Naive B cell (primary cell): ENCODE data around the gene ANKRD53. TPM values are rescaled to one million over a fixed set of nuclear protein-coding genes. Genes with fewer than 3 reads are reported as not detected.

Experiments used
- ATAC-seq, 2 donors: fragments of 150-1000 bp; cut with Tn5 transposase; 2 replicates each; pipeline ENCODE4 v1.10.0; 2021; ENCODE audit warnings: low read depth in 2 of 2, mild to moderate bottlenecking in 2 of 2, moderate library complexity in 2 of 2
- DNase-seq: peaks from one replicate; pipeline ENCODE4 v3.0.0; 2022
- H3K27ac Mint-ChIP-seq, 6 donors: one replicate each; pipeline ENCODE4 v1.8.0; 2020 to 2022; ENCODE audit warnings: mild to moderate bottlenecking in 6 of 6, mixed read lengths in 6 of 6, moderate library complexity in 5 of 6, inconsistent platforms in 2 of 6
- H3K27me3 Mint-ChIP-seq, 3 donors: one replicate each; pipeline ENCODE4 v1.8.0; 2021 to 2022; ENCODE audit warnings: mixed read lengths in 3 of 3, mild to moderate bottlenecking in 1 of 3
- H3K36me3 Mint-ChIP-seq, 2 donors: one replicate each; pipeline ENCODE4 v1.8.0; 2020 to 2022; ENCODE audit warnings: mixed read lengths in 2 of 2, inconsistent platforms in 1 of 2, mild to moderate bottlenecking in 1 of 2
- H3K4me1 Mint-ChIP-seq, 3 donors: one replicate each; pipeline ENCODE4 v1.8.0; 2020 to 2022; ENCODE audit warnings: mixed read lengths in 3 of 3, inconsistent platforms in 1 of 3, mild to moderate bottlenecking in 1 of 3, moderate library complexity in 1 of 3
- H3K4me3 Mint-ChIP-seq, 8 donors: one replicate each; pipeline ENCODE4 v1.8.0; 2020 to 2022; ENCODE audit warnings: mild to moderate bottlenecking in 8 of 8, mixed read lengths in 8 of 8, moderate library complexity in 8 of 8, inconsistent platforms in 2 of 8
- H3K9me3 Mint-ChIP-seq, 7 donors: one replicate each; pipeline ENCODE4 v1.8.0; 2020 to 2022; ENCODE audit warnings: mixed read lengths in 7 of 7, mild to moderate bottlenecking in 5 of 7, inconsistent platforms in 2 of 7, moderate library complexity in 1 of 7
- polyA plus RNA-seq, 6 donors: library from polyadenylated mRNA; unstranded; fragments of 300-500 nt; fragmentation: Illumina TruSeq; gene quantifications; one replicate each; pipeline ENCODE4 v1.2.3, GENCODE V29; 2021; ENCODE audit warnings: low read depth in 6 of 6

ANKRD53 gene
- polyA plus RNA-seq, 6 donors from 2014 or later: not detected

DNA sequence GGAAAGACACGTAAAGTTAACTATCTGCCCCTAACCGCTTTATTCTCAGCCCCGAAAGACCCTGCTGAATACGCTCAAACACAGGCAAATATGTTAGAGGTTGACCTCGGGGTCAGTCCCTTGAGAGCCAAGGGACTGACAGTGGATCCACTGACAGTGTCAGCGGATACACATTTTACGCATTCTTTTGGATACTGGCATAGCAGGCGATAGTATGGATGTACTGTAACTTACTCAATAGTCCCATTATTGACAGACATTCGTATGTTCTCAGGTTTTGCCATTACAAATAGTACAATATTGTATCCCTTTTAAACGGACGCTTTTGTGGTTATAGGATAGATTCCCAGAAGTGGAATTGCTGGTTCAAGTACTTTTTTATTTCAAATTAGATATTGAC lies 29.3 kb upstream of the ANKRD53 start:
- DNase-seq (no peak), ATAC-seq (no peak)
- Mint-ChIP-seq H3K9me3 (no peaks in the 10 kb centered on the region), H3K36me3 (no peaks in the 10 kb centered on the region), H3K27ac (no peak overlapping the region), H3K27me3 (peaks cover 27 to 52% (median 51%) of the 10 kb centered on the region in 3 donors), H3K4me1 (peaks cover 12 to 16% (median 15%) of the 10 kb centered on the region in 3 donors), H3K4me3 (peak overlapping the region in 2 of 8 donors; percentile 1 to 37)

DNA sequence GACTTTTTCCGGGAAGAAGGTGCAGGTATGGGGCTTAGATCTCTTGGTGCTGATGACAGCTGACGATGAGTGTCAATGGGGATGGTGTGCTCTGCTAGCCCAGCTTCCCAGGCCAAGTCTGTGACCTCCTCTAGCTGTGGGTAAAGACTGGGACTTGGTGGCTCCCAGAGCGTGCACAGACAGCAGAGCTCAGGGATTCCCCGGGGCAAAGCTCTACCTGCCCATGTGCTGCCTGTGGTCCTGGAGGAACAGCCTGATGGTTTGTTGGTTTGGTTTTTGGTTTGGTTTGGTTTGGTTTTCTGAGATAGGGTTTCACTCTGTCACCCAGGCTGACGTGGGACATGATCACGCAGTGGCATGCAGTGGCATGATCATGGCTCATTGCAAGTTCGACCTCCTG lies 23.5 kb upstream of the ANKRD53 start:
- H3K9me3 Mint-ChIP-seq: no peaks in the 10 kb centered on the region
- H3K4me3 Mint-ChIP-seq: no peak overlapping the region
- no peak for DNase-seq
- H3K36me3 Mint-ChIP-seq: no peaks in the 10 kb centered on the region
- peaks cover 3 to 6% (median 5%) of the 10 kb centered on the region in 3 donors for H3K4me1 Mint-ChIP-seq
- H3K27me3 Mint-ChIP-seq: peaks cover 41 to 62% (median 48%) of the 10 kb centered on the region in 3 donors
- no peak overlapping the region for H3K27ac Mint-ChIP-seq
- ATAC-seq: no peak

DNA sequence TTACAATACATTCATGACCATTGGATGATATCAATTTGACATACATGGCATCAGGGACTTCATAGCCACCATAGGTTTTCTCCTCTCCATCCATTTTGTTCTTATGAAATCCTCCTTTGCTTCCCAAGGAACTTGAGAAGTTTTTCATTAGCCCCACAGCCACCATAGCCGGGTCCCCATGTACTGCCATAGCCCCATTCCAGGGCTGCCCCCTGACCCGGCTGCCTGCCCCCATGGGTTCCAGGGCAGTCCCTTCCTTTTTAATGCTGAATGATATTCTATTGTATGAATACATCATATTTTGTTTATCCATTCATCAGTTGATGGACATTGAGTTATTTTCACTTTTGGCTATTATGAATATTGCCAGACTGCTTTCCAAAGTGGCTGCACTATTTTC lies 22.3 kb upstream of the ANKRD53 start:
- H3K36me3 Mint-ChIP-seq: no peaks in the 10 kb centered on the region
- H3K27me3 Mint-ChIP-seq: peaks cover 45 to 73% (median 59%) of the 10 kb centered on the region in 3 donors
- no peaks in the 10 kb centered on the region for H3K9me3 Mint-ChIP-seq
- no peak overlapping the region for H3K4me3 Mint-ChIP-seq
- ATAC-seq (no peak), DNase-seq (no peak)
- peaks cover 3 to 6% (median 5%) of the 10 kb centered on the region in 3 donors for H3K4me1 Mint-ChIP-seq
- H3K27ac Mint-ChIP-seq: peak overlapping the region in 1 of 6 donors; percentile 85

DNA sequence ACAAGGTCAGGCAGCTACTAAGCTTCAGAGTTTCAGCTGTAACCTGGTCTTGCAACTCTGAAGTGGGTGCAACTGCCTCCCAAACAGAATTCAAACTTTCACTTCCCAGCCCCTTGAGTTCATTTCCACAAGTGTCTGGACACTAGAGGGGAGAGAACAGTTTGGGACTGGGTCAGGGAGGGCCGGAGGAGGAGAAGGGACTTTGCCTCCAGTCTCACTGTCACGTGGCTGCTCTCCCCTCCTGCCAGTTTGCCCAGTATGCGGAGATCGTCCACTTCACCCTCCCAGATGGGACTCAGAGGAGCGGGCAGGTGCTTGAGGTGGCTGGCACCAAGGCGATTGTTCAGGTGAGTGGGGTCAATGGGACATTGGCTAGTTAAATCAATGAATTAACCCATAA lies 20.6 kb upstream of the ANKRD53 start:
- peaks cover 47 to 80% (median 75%) of the 10 kb centered on the region in 3 donors for H3K27me3 Mint-ChIP-seq
- H3K36me3 Mint-ChIP-seq: no peaks in the 10 kb centered on the region
- DNase-seq: no peak
- H3K4me1 Mint-ChIP-seq: peaks cover 3 to 6% (median 5%) of the 10 kb centered on the region in 3 donors
- H3K4me3 Mint-ChIP-seq: no peak overlapping the region
- no peaks in the 10 kb centered on the region for H3K9me3 Mint-ChIP-seq
- H3K27ac Mint-ChIP-seq: no peak overlapping the region
- no peak for ATAC-seq

DNA sequence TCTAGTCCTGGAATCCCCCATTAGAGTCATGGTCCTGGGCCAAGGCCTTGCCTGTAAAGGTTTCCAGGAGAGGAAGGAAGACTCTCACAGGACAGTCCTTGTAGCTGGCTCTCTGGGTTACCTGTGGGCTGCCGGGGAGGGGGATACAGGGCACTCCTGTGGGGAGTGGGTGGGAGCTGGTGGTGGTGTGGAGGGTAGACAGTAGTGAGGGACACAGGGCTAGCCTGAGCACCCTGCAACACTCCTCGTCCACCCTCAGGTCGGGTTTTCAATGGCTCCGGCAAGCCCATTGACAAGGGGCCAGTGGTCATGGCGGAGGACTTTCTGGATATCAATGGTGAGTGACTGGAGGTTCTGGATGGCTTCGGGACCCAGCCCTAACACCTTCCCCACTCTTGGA lies 19.7 kb upstream of the ANKRD53 start:
- ATAC-seq (no peak), DNase-seq (no peak)
- H3K27ac Mint-ChIP-seq: no peak overlapping the region
- peaks cover 3 to 6% (median 5%) of the 10 kb centered on the region in 3 donors for H3K4me1 Mint-ChIP-seq
- no peaks in the 10 kb centered on the region for H3K36me3 Mint-ChIP-seq
- peaks cover 52 to 83% (median 77%) of the 10 kb centered on the region in 3 donors for H3K27me3 Mint-ChIP-seq
- no peak overlapping the region for H3K4me3 Mint-ChIP-seq
- no peaks in the 10 kb centered on the region for H3K9me3 Mint-ChIP-seq

DNA sequence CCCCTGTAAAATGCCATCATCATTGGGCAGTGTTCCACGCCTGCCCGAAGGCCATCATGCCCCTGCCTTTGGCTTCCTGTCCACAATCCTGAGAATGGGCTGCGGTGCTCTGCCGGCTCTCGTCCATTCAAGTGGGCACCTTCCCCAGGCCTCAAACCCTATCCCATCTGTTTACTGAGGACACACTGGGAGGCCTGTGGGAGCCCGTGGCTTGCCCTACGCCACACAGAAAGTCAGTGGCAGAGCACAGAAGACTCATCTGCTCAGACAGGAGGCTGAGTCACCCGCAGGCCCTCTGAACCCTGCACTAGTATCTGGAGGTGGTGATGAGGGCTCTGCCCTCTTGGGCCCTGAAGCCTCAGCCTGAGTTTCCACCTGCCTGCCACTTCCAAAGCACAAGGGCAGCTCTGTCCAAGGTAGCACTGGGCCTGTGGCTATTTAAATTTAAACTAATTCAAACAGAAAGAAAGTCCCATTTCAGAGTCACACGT lies 19.1 kb upstream of the ANKRD53 start:
- ATAC-seq (no peak), DNase-seq (no peak)
- Mint-ChIP-seq H3K27me3 (peaks cover 49 to 84% (median 77%) of the 10 kb centered on the region in 3 donors), H3K9me3 (no peaks in the 10 kb centered on the region), H3K4me1 (peaks cover 3 to 6% (median 5%) of the 10 kb centered on the region in 3 donors), H3K4me3 (no peak overlapping the region), H3K27ac (peak overlapping the region in 1 of 6 donors; percentile 14), H3K36me3 (no peaks in the 10 kb centered on the region)

DNA sequence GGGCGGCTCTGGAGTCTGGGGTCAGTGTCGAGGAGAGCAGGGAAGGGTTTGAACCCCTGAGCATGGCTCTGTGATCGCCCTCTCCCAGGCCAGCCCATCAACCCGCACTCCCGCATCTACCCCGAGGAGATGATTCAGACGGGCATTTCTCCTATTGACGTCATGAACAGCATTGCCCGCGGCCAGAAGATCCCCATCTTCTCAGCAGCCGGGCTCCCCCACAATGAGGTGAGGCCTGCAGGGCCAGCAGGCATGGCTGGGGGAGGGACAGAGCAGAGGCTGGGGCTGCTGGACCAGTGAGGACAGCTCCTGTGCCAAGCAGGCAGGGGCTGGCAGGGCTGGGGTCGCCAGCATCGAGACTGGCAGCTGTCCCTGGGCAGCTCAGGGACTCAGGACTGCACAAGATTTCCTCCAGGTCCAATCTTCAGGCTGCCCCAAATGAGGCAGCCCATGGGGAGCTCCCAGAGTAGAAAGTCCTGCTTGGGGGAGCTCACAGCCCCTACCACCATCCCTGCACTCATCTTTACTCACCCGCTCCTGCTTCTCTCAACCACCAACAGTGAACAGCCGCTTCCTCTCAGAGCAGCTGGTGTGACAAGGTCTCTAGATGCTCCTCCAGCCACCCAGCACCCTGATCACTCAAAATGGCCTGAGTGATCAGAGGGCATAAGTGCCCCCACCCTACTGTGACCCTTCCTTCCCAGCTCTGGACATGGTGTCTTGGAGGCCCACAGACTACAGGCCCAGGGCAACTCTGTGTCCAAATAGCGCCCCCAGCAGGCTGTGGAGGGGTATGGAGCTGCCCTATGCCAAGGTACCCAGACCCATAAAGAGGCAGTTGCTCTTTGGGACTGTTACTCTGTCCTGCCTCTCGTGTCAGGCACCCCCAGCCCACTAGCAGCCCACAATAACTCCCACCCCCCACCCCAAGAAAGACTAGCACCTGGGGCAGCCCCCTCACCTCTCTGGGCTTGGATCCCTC lies 18.3 kb upstream of the ANKRD53 start:
- Mint-ChIP-seq H3K4me1 (peaks cover 9 to 12% (median 10%) of the 10 kb centered on the region in 3 donors), H3K36me3 (no peaks in the 10 kb centered on the region), H3K4me3 (no peak overlapping the region), H3K27ac (no peak overlapping the region), H3K27me3 (peaks cover 46 to 84% (median 78%) of the 10 kb centered on the region in 3 donors), H3K9me3 (no peaks in the 10 kb centered on the region)
- ATAC-seq (no peak), DNase-seq (no peak)

DNA sequence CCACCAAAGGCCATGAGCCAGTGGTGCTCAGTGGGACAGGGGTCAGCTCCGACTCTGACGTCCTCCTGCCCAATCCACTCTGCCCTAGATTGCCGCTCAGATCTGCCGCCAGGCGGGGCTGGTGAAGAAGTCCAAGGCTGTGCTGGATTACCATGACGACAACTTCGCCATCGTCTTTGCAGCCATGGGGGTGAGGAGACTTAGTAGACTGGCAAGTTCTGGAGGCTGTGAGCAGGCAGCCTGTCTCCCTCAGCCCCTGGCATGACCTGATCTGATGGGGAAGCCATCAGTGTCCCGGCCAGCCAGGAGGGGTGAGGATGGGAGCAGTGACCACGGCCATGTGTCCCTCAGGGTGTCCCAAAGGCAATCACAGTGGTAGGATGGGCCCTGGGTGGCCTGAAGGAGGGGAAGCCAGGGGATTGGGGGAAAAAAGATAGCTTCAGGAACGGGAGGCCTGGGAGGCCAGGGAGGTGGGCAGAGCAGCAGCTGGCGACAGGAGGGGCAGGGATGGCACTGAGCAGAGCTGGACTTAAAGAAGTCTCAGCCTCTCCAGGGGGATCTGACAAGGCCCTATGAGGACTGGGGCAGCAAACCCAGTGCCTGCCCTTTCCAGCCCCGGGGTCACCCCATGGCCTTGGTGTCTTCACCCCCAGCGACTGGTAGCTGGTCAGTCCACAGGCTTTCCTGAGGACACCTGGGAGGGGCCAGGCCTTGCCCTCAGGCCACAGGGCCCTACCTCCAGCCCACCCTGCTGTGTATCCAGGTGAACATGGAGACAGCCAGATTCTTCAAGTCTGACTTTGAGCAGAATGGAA lies 17.4 kb upstream of the ANKRD53 start:
- DNase-seq: no peak
- H3K4me1 Mint-ChIP-seq: peaks cover 9 to 15% (median 15%) of the 10 kb centered on the region in 3 donors
- H3K27ac Mint-ChIP-seq: no peak overlapping the region

DNA sequence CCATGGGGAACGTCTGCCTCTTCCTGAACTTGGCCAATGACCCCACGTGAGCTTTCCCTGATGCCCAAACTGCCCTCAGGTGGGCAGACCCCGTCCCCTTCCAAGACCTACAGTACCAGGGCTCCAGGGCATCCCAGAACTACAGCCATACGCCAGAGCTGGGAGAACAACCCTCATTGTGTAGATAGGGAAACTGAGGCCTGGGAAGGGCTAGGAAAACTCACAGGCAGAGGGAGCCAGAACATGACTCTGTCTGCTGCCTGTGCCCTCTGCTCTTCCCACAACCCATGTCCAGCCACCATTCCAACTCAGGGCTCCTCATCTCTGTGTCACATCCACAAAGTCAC lies 16.8 kb upstream of the ANKRD53 start:
- Mint-ChIP-seq H3K4me1 (peaks cover 9 to 15% (median 15%) of the 10 kb centered on the region in 3 donors), H3K9me3 (no peaks in the 10 kb centered on the region), H3K4me3 (no peak overlapping the region), H3K36me3 (no peaks in the 10 kb centered on the region), H3K27ac (no peak overlapping the region), H3K27me3 (peaks cover 38 to 73% (median 65%) of the 10 kb centered on the region in 3 donors)
- DNase-seq (no peak), ATAC-seq (no peak)

More for the DNA sequence above, 17.4 kb upstream of the ANKRD53 start:
- Mint-ChIP-seq H3K27me3 (peaks cover 43 to 78% (median 70%) of the 10 kb centered on the region in 3 donors), H3K9me3 (no peaks in the 10 kb centered on the region), H3K36me3 (no peaks in the 10 kb centered on the region), H3K4me3 (no peak overlapping the region)
- no peak for ATAC-seq

DNA sequence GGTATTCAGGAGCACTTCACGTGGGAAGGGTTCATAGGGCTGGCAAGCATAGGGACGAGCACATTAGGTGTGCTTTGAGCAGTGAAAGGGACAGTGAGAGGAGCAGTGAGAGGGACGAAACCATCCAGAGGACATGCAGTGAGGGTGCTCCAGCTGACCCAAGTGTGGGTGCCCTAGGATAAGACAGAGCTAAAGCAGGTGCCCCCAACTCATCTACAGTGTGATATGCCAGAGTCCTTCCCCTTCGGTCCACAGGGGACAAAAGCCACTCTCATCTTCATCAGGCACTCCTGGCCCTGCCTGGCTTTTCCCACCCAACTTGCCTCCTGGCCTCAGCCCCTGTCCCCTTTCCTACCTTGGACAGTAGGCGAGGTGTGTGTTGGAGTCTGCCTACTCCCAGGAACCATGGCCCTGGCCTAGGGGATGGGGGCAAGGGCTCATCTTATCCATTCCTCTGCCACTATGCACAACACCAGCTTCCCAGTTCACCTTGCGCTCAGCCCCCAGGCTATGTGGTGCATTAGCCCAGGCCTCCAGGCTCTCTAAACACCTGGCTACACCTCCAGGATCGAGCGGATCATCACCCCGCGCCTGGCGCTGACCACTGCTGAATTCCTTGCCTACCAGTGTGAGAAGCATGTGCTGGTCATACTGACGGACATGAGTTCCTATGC lies 16.1 kb upstream of the ANKRD53 start:
- no peak for DNase-seq
- no peaks in the 10 kb centered on the region for H3K36me3 Mint-ChIP-seq
- peaks cover 9 to 15% (median 15%) of the 10 kb centered on the region in 3 donors for H3K4me1 Mint-ChIP-seq
- H3K27ac Mint-ChIP-seq: no peak overlapping the region
- peaks cover 37 to 65% (median 65%) of the 10 kb centered on the region in 3 donors for H3K27me3 Mint-ChIP-seq
- no peaks in the 10 kb centered on the region for H3K9me3 Mint-ChIP-seq
- no peak overlapping the region for H3K4me3 Mint-ChIP-seq
- no peak for ATAC-seq

DNA sequence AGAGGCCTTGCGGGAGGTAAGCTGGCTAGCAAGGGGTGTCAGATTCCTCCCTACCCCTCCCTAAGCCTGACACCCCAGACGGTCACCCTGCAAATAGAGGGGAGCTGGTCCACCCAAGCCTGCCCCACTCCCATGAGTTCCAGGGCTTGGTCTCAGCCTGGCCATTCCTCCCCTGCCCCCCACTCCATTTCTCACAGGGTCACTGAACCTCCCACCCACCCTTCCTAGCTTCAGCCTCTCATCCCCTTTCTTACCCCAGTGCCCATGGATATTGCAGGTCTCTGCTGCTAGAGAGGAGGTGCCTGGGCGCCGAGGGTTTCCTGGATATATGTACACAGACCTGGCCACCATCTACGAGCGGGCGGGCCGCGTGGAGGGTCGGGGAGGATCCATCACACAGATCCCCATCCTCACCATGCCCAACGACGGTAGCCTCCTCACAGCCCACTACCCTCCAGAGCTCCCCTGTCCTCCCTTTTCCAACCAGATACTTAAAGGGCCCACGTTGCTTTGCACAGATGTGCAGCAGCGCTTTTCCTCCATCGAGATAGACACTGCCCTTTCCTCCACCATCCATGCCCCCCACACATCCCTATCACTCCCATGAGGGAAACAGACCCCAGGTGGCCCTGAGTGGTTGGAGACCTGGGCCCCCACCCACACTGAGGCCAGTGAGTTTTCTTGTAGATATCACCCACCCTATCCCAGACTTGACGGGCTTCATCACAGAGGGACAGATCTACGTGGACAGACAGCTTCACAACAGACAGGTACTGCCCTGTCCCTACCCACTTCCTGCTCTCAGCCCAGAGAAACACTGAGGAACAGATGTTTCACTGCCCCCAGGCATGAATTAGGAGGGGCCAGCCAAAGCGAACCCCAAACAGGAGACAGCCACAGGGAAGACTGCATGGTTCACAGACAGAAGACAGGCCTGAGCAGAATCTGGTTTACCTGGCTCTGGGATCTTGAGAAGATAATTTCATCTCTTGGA lies 15.2 kb upstream of the ANKRD53 start:
- Mint-ChIP-seq H3K36me3 (no peaks in the 10 kb centered on the region), H3K27ac (no peak overlapping the region), H3K27me3 (peaks cover 35 to 57% (median 57%) of the 10 kb centered on the region in 3 donors), H3K9me3 (no peaks in the 10 kb centered on the region), H3K4me1 (peaks cover 8 to 15% (median 14%) of the 10 kb centered on the region in 3 donors), H3K4me3 (peak overlapping the region in 2 of 8 donors; percentile 1 to 25)
- DNase-seq: no peak
- no peak for ATAC-seq

DNA sequence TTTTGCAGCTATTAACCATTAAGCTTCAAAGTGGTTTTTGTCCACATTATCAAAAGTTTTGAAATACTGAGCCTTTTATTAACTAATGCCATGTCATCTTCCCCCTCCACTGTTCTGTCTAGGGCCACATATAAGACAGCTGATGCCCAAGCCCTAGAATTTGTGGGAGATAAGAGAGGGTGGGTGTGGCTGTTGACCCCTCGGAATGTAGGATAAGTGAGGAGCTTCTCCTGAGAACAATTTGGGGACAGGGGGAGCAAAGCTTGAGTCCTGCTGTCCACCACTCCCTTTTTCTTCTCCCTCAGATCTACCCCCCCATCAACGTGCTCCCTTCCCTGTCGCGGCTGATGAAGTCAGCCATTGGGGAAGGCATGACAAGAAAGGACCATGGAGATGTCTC lies 14.3 kb upstream of the ANKRD53 start:
- ATAC-seq (no peak), DNase-seq (no peak)
- Mint-ChIP-seq H3K36me3 (no peaks in the 10 kb centered on the region), H3K4me1 (peaks cover 3 to 11% (median 9%) of the 10 kb centered on the region in 3 donors), H3K27me3 (peaks cover 35 to 54% (median 49%) of the 10 kb centered on the region in 3 donors), H3K4me3 (peak overlapping the region in 2 of 8 donors; percentile 13 to 78), H3K27ac (no peak overlapping the region), H3K9me3 (no peaks in the 10 kb centered on the region)
